CD4-positive, alpha-beta T cell (primary cell): ENCODE measurements around the gene USP14. TPM values are rescaled to one million over a fixed set of nuclear protein-coding genes. Genes with fewer than 3 reads are reported as not detected.

Experiments
- ATAC-seq: fragments of 200-7000 bp; cut with Tn5 transposase; one replicate; pipeline ENCODE4 v1.10.0; 2022; ENCODE audit warnings: mild to moderate bottlenecking; ENCODE audit not compliant: poor library complexity
- CTCF ChIA-PET: fragments of 350-600 bp; sonication (Branson Sonifier 250); formaldehyde crosslinking; loops from one replicate; lab custom pipeline; 2021; ENCODE audit warnings: antibody characterized with exemption, inconsistent platforms; lab: Charles Lee
- POLR2A ChIA-PET: fragments of 350-600 bp; sonication (Branson Sonifier 250); formaldehyde crosslinking; loops from one replicate; lab custom pipeline; 2021; ENCODE audit warnings: antibody characterized with exemption, inconsistent platforms; lab: Charles Lee
- DNase-seq, 14 experiments: peaks; one replicate each; pipeline ENCODE4 v3.0.0-alpha.2; 2013 to 2020; ENCODE audit warnings: mixed read lengths in 2 of 14
- H3K27ac ChIP-seq, 2 donors: one replicate each; pipeline versions ENCODE4 v1.5.1 to v1.7.0; 2013; ENCODE audit warnings: low read length in 2 of 2, low read depth in 1 of 2, mild to moderate bottlenecking in 1 of 2
- H3K27me3 ChIP-seq, 2 experiments: 1 replicate in 1 of 2; 2 replicates in 1 of 2; pipeline versions ENCODE4 v1.6.1 to v1.7.0; 2013; ENCODE audit warnings: low read length in 2 of 2, control low read depth in 1 of 2, mild to moderate bottlenecking in 1 of 2, moderate library complexity in 1 of 2; ENCODE audit not compliant: insufficient read depth in 2 of 2, control insufficient read depth in 1 of 2
- H3K36me3 ChIP-seq: one replicate; pipeline ENCODE4 v1.6.1; 2013; ENCODE audit warnings: low read length, control low read depth; ENCODE audit not compliant: insufficient read depth
- H3K4me1 ChIP-seq: one replicate; pipeline ENCODE4 v1.6.1; 2013; ENCODE audit warnings: low read length, control low read depth; ENCODE audit not compliant: insufficient read depth
- H3K4me3 ChIP-seq: one replicate; pipeline ENCODE4 v1.5.1; 2013; ENCODE audit warnings: mild to moderate bottlenecking, low read length, moderate library complexity
- H3K9me3 ChIP-seq, 2 experiments: 1 replicate in 1 of 2; 2 replicates in 1 of 2; pipeline versions ENCODE4 v1.6.1 to v1.7.0; 2013; ENCODE audit warnings: low read length in 2 of 2, mild to moderate bottlenecking in 2 of 2, control low read depth in 1 of 2, moderate library complexity in 1 of 2; ENCODE audit not compliant: control insufficient read depth in 1 of 2, insufficient read depth in 1 of 2
- H3K27ac Mint-ChIP-seq: one replicate; pipeline ENCODE4 v1.8.0; 2020; ENCODE audit warnings: mixed read lengths
- H3K27me3 Mint-ChIP-seq: one replicate; pipeline ENCODE4 v1.8.0; 2021; ENCODE audit warnings: mixed read lengths
- H3K36me3 Mint-ChIP-seq: one replicate; pipeline ENCODE4 v1.8.0; 2021; ENCODE audit warnings: low read depth, mixed read lengths
- H3K4me1 Mint-ChIP-seq: one replicate; pipeline ENCODE4 v1.8.0; 2021; ENCODE audit warnings: low read depth, mixed read lengths
- H3K4me3 Mint-ChIP-seq: one replicate; pipeline ENCODE4 v1.8.0; 2020; ENCODE audit warnings: mild to moderate bottlenecking, mixed read lengths
- H3K9me3 Mint-ChIP-seq: one replicate; pipeline ENCODE4 v1.8.0; 2020; ENCODE audit warnings: mixed read lengths
- intact Hi-C, 2 experiments: fragments of 100-400 bp; cut with DNase I in 1 of 2; cut with micrococcal nuclease in 1 of 2; formaldehyde crosslinking; loops; one replicate each; pipeline versions ENCODE4 v1.15.1 to v1.9.0; 2023 to 2025; cut with DNase I, micrococcal nuclease
- total RNA-seq, 174 experiments: library from RNA in 2 of 174; stranded (reverse) in 2 of 174; gene quantifications; one replicate each; pipeline ENCODE4 v1.2.3 and lab custom pipeline; 2021 to 2026
- TF ChIP-seq, protein P1 (sequence below): fragments of 200-600 bp; IDR thresholded peaks from one replicate; pipeline ENCODE4 v1.8.0; 2022; ENCODE audit warnings: antibody characterized with exemption, mild to moderate bottlenecking

USP14 gene
- total RNA-seq, 2 experiments from 2014 or later, result 51.3 to 56.2 TPM

DNA sequence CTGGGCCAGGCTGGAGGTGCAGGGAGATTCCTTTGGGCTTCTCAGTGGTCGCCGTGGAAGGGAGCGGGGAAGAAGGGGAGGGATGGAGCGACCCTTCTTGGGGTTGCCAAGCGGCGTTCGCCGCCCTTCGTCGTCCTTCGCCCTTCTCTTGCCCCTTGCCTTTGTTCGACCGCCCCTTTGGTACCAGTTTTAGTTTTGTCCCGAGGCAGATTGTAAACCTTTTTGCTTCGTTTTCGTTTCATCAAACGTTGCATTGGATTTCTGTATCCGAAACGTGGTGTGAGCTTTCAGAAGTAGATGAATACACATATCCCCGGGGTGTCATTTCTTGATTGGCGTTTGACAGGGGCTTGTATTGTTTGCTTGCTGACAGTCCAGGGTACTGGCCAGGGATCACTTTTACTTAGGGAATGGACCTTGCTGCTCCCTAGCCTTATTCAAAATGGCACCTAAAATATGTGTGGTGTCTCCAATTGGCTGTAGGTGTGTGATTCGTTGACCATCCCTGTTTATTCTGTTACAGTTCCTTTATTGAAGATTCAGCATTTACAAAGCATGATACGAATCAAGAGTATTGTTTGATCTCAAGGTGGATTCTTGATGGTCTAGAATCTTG is 788 bp downstream of the USP14 start:
- intact Hi-C loops, result loop anchor here (2.0 to 5.0 kb wide), 2 partner anchors 47 to 48 kb away; no protein-coding TSS in a partner anchor
- CTCF ChIA-PET, result no interaction called here
- TF ChIP-seq, protein P1, sequence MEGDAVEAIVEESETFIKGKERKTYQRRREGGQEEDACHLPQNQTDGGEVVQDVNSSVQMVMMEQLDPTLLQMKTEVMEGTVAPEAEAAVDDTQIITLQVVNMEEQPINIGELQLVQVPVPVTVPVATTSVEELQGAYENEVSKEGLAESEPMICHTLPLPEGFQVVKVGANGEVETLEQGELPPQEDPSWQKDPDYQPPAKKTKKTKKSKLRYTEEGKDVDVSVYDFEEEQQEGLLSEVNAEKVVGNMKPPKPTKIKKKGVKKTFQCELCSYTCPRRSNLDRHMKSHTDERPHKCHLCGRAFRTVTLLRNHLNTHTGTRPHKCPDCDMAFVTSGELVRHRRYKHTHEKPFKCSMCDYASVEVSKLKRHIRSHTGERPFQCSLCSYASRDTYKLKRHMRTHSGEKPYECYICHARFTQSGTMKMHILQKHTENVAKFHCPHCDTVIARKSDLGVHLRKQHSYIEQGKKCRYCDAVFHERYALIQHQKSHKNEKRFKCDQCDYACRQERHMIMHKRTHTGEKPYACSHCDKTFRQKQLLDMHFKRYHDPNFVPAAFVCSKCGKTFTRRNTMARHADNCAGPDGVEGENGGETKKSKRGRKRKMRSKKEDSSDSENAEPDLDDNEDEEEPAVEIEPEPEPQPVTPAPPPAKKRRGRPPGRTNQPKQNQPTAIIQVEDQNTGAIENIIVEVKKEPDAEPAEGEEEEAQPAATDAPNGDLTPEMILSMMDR, result no peak
- H3K36me3 ChIP-seq, result peaks cover 11% of the 10 kb centered on the region
- Mint-ChIP-seq H3K27me3 (no peaks in the 10 kb centered on the region), H3K36me3 (peaks cover 30% of the 10 kb centered on the region), H3K4me3 (peak overlapping the region; percentile 97), H3K4me1 (peaks cover 43% of the 10 kb centered on the region), H3K9me3 (no peaks in the 10 kb centered on the region), H3K27ac (peak overlapping the region; percentile 95)
- POLR2A ChIA-PET, result interaction anchor here (5.6 kb wide), 1 partner anchor 109 kb away, joined by 51 read pairs; the partner anchor contains the start of gene THOC1
- peak in 1 of 14 experiments; percentile 1 for DNase-seq
- peak overlapping the region; percentile 69 for H3K4me3 ChIP-seq
- peak overlapping the region; percentile 19 to 74 for H3K27ac ChIP-seq
- no peaks in the 10 kb centered on the region for H3K27me3 ChIP-seq
- peaks cover 19% of the 10 kb centered on the region for H3K4me1 ChIP-seq
- no peaks in the 10 kb centered on the region for H3K9me3 ChIP-seq
- no peak for ATAC-seq

DNA sequence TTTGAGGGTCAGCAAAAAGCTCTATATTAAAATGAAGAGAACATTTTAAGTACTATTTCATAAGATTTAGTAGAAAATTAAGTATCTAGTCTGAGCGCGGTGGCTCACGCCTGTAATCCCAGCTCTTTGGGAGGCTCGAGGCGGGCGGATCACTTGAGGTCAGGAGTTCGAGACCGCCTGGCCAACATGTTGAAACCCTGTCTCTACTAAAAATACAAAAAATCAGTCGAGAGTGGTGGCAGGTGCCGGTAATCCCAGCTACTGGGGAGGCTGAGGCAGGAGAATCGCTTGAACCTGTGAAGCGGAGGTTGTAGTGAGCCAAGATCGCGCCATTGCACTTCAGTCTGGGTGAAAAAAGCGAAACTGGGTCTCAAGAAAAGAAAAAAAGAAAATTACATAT is 1.6 kb downstream of the USP14 start:
- TF ChIP-seq, protein P1, result no peak
- Histone ChIP-seq H3K4me1 (peaks cover 19% of the 10 kb centered on the region), H3K27ac (peak overlapping the region in 1 of 2 donors; percentile 5), H3K36me3 (peaks cover 16% of the 10 kb centered on the region), H3K4me3 (no peak overlapping the region), H3K27me3 (no peaks in the 10 kb centered on the region), H3K9me3 (no peaks in the 10 kb centered on the region)
- H3K27me3 Mint-ChIP-seq, result no peaks in the 10 kb centered on the region
- H3K9me3 Mint-ChIP-seq, result no peaks in the 10 kb centered on the region
- H3K27ac Mint-ChIP-seq, result peak overlapping the region; percentile 95
- ChIA-PET CTCF (interaction anchor here (1.1 kb wide), 1 partner anchor 108 kb away, joined by 3 read pairs; the partner anchor contains the start of gene THOC1), POLR2A (interaction anchor here (5.6 kb wide), 1 partner anchor 108 kb away, joined by 51 read pairs; the partner anchor contains the start of gene THOC1)
- H3K4me1 Mint-ChIP-seq, result peaks cover 43% of the 10 kb centered on the region
- ATAC-seq, result no peak
- intact Hi-C loops, result loop anchor here (2.0 to 5.0 kb wide), 2 partner anchors 48 to 49 kb away; no protein-coding TSS in a partner anchor
- DNase-seq, result no peak
- peak overlapping the region; percentile 97 for H3K4me3 Mint-ChIP-seq
- peaks cover 34% of the 10 kb centered on the region for H3K36me3 Mint-ChIP-seq

DNA sequence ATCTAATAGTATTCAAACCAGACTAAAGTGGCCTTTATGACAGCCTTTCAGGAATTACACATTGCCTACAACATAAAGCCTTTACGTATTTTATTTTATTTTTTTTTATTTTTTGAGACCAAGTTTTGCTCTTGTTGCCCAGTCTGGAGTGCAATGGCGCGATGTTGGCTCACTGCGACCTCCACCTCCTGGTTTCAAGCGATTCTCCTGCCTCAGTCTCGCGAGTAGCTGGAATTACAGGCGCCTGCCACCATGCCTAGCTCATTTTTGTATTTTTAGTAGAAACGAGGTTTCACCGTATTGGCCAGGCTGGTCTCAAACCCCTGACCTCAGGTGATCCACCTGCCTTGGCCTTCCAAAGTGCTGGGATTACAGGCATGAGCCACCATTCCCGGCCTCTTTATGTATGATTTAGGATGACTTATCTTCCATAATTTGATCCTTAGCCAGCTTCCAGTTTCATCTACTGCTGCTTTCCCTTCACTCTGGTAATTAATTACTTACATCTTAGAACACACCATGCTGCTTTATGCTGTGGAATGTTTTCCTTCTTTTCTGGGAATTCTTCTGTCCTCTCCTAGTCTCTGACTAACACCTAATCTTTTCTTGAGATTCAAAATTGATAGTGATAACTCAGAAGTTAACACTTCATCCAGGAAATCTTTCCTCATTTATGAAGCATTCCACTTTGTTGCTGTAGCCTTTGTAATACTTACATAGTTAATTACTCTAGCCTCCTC is 2.6 kb downstream of the USP14 start:
- Histone ChIP-seq H3K4me3 (no peak overlapping the region), H3K27ac (no peak overlapping the region), H3K36me3 (peaks cover 25% of the 10 kb centered on the region), H3K4me1 (peaks cover 19% of the 10 kb centered on the region), H3K9me3 (no peaks in the 10 kb centered on the region), H3K27me3 (no peaks in the 10 kb centered on the region)
- POLR2A ChIA-PET, result interaction anchor here (1.2 to 5.6 kb wide), 2 partner anchors 10 to 107 kb away, joined by 3 to 51 read pairs; partner anchors contain the start of gene THOC1
- peak overlapping the region; percentile 95 for H3K27ac Mint-ChIP-seq
- H3K4me1 Mint-ChIP-seq, result peaks cover 43% of the 10 kb centered on the region
- H3K4me3 Mint-ChIP-seq, result peak overlapping the region; percentile 97
- H3K9me3 Mint-ChIP-seq, result no peaks in the 10 kb centered on the region
- DNase-seq (no peak), ATAC-seq (no peak)
- H3K36me3 Mint-ChIP-seq, result peaks cover 44% of the 10 kb centered on the region
- intact Hi-C loops, result no loop called here
- CTCF ChIA-PET, result interaction anchor here (0.6 to 1.1 kb wide), 2 partner anchors 28 to 107 kb away, joined by 3 to 4 read pairs; partner anchors contain the start of gene THOC1
- TF ChIP-seq, protein P1, result no peak
- H3K27me3 Mint-ChIP-seq, result no peaks in the 10 kb centered on the region
